SK-N-SH (cell line): ENCODE results near the gene ITGB5.

ENCODE experiments used
- CTCF ChIP-seq: fragments of 200-600 bp; sonication (generic); IDR thresholded peaks from 2 replicates; pipeline ENCODE4 v1.6.1; 2017; ENCODE audit warnings: antibody characterized with exemption, mild to moderate bottlenecking, moderate library complexity
- FOXM1 ChIP-seq: IDR thresholded peaks from 2 replicates; pipeline ENCODE4 v1.4.0; 2012; ENCODE audit warnings: low read depth, mild to moderate bottlenecking
- MXI1 ChIP-seq: IDR thresholded peaks from 2 replicates; pipeline ENCODE4 v1.6.1; 2012; ENCODE audit warnings: mild to moderate bottlenecking, low read depth, low read length, improper control_type of control experiment
- POLR2AphosphoS5 ChIP-seq: IDR thresholded peaks from 2 replicates; pipeline ENCODE4 v1.6.1; 2012; ENCODE audit warnings: low read depth, low read length
- USF2 ChIP-seq: fragments of 150-350 bp; IDR thresholded peaks from 2 replicates; pipeline ENCODE4 v1.6.1; 2017; ENCODE audit warnings: antibody characterized with exemption, low read length, low read depth, borderline replicate concordance
- YY1 ChIP-seq: IDR thresholded peaks from 2 replicates; pipeline ENCODE4 v1.4.0; 2012; ENCODE audit warnings: low read depth, mild to moderate bottlenecking

GRCh38 chr3:124800076-124800475, 87.1 kb downstream of the ITGB5 start:
- TF ChIP-seq USF2, result no peak
- TF ChIP-seq CTCF, result no peak
- no peak for TF ChIP-seq YY1
- no peak for TF ChIP-seq MXI1
- no peak for TF ChIP-seq FOXM1
- TF ChIP-seq POLR2AphosphoS5, result no peak
